ENCODE results near the gene CDK19. TPM values are rescaled to one million over a fixed set of nuclear protein-coding genes. Genes with fewer than 3 reads are reported as not detected.

Gene CDK19
- total RNA-seq, 1 experiment from 2014 or later = 11.7 TPM

DNA sequence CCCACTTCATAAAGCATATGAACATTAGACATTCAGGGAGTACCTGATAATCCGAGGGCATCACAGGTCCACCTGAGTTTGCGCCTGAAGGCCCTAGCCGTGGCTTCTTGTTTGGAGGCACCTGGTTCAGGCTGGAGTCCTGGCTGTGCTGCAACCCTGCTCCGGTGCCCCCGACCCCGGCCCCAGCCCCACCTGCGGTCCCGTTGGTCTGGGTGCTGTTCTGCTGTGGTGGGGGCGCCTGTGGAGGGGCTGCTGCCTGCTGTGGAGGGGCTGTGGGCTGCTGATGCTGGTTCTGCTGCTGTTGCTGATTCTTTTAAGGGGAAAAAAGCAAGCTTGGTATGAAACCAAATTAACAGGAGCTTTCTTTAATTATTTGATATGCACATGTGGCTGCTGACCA is 194.2 kb downstream of the CDK19 start:
- ChIA-PET POLR2A (no interaction called here), CTCF (no interaction called here)
- Mint-ChIP-seq H3K4me1 (peaks cover 10% of the 10 kb centered on the region), H3K9me3 (no peaks in the 10 kb centered on the region), H3K4me3 (no peak overlapping the region), H3K36me3 (peaks cover 6% of the 10 kb centered on the region), H3K27ac (no peak overlapping the region), H3K27me3 (ENCODE audit: low read depth) (no peaks in the 10 kb centered on the region)
- DNase-seq (ENCODE audit: low spot score) (no peak), ATAC-seq (no peak)
- TF ChIP-seq ELF4 (CRISPR knock-in tag; IDR thresholded peaks at IDR 0.05; ENCODE audit: low read depth) (no peak), USF1 (CRISPR knock-in tag; IDR thresholded peaks at IDR 0.05) (no peak)

DNA sequence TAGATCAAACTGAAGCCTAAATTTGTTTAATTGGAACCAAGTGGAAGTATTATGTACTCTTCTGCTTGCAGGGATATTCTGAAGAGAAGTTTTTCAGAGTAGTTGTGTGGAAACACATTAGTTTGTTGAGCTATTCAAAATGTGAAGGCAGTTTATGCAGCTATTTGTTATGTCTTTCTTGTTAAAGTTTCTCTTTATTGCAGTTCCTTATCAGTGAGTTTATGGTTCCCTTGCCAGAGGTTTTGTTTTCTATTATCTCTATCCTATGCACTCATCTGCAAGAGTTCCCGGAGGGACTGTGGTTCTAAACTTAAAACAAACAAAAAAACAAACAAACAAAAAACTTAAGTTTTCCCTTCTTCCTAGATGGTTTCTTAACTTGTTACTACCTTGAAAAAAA is 195.2 kb downstream of the CDK19 start:
- no peaks in the 10 kb centered on the region for H3K9me3 Mint-ChIP-seq
- H3K4me1 Mint-ChIP-seq = peaks cover 15% of the 10 kb centered on the region
- DNase-seq (ENCODE audit: low spot score) (no peak), ATAC-seq (no peak)
- CTCF ChIA-PET = interaction anchor here (1.1 kb wide), 2 partner anchors 26 to 195 kb away, joined by 4 read pairs; partner anchors contain the start of gene CDK19
- no peaks in the 10 kb centered on the region for H3K27me3 Mint-ChIP-seq (ENCODE audit: low read depth)
- H3K4me3 Mint-ChIP-seq = no peak overlapping the region
- no peak overlapping the region for H3K27ac Mint-ChIP-seq
- peaks cover 6% of the 10 kb centered on the region for H3K36me3 Mint-ChIP-seq
- TF ChIP-seq CBFB (CRISPR knock-in tag; IDR thresholded peaks at IDR 0.05; ENCODE audit: low read depth) (no peak), ZSCAN18 (CRISPR knock-in tag; IDR thresholded peaks at IDR 0.05) (no peak), ZMAT4 (CRISPR knock-in tag; IDR thresholded peaks at IDR 0.05) (no peak), ATF1 (CRISPR knock-in tag; IDR thresholded peaks at IDR 0.05) (no peak), RELA (CRISPR knock-in tag; IDR thresholded peaks at IDR 0.05; ENCODE audit: borderline replicate concordance) (no peak), NFE2L1 (CRISPR knock-in tag; IDR thresholded peaks at IDR 0.05) (no peak), TEAD4 (CRISPR knock-in tag; IDR thresholded peaks at IDR 0.05) (no peak), FOXP1 (CRISPR knock-in tag; IDR thresholded peaks at IDR 0.05; ENCODE audit: borderline replicate concordance) (no peak), RORB (CRISPR knock-in tag; IDR thresholded peaks at IDR 0.05) (no peak), NFATC4 (CRISPR knock-in tag; IDR thresholded peaks at IDR 0.05) (no peak), JAZF1 (CRISPR knock-in tag; IDR thresholded peaks at IDR 0.05) (no peak), ATF6 (CRISPR knock-in tag; IDR thresholded peaks at IDR 0.05) (no peak), NFYB (CRISPR knock-in tag; conservative IDR thresholded peaks at IDR 0.05; ENCODE audit: low read depth) (no peak), CREB1 (CRISPR knock-in tag; IDR thresholded peaks at IDR 0.05) (no peak), SMAD4 (CRISPR knock-in tag; IDR thresholded peaks at IDR 0.05) (no peak), NR2C2 (CRISPR knock-in tag; IDR thresholded peaks at IDR 0.05) (no peak), ZBTB21 (CRISPR knock-in tag; IDR thresholded peaks at IDR 0.05; ENCODE audit: borderline replicate concordance) (no peak)
- TF ChIP-seq, protein P1, sequence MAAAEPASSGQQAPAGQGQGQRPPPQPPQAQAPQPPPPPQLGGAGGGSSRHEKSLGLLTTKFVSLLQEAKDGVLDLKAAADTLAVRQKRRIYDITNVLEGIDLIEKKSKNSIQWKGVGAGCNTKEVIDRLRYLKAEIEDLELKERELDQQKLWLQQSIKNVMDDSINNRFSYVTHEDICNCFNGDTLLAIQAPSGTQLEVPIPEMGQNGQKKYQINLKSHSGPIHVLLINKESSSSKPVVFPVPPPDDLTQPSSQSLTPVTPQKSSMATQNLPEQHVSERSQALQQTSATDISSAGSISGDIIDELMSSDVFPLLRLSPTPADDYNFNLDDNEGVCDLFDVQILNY (CRISPR knock-in tag; IDR thresholded peaks at IDR 0.05) = no peak
- TF ChIP-seq, protein P2, sequence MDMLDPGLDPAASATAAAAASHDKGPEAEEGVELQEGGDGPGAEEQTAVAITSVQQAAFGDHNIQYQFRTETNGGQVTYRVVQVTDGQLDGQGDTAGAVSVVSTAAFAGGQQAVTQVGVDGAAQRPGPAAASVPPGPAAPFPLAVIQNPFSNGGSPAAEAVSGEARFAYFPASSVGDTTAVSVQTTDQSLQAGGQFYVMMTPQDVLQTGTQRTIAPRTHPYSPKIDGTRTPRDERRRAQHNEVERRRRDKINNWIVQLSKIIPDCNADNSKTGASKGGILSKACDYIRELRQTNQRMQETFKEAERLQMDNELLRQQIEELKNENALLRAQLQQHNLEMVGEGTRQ (CRISPR knock-in tag; IDR thresholded peaks at IDR 0.05) = no peak
- POLR2A ChIA-PET = interaction anchor here (0.6 kb wide), 1 partner anchor 102 kb away, joined by 3 read pairs; no protein-coding TSS in a partner anchor

All from WTC11 (cell line).